ENCODE data around the gene ENAM. TPM values are rescaled to one million over a fixed set of nuclear protein-coding genes. Genes with fewer than 3 reads are reported as not detected.

ENAM gene
- total and polyA plus RNA-seq, 2 experiments from 2014 or later, result not detected

GRCh38 chr4:70676554-70677090 lies 48.1 kb downstream of the ENAM start:
- no peak overlapping the region for H3K4me3 ChIP-seq
- no peaks in the 10 kb centered on the region for H3K4me1 Mint-ChIP-seq
- TF ChIP-seq ETS1 (IDR thresholded peaks at IDR 0.05), result no peak
- H3K9me3 Mint-ChIP-seq, result no peaks in the 10 kb centered on the region
- no peaks in the 10 kb centered on the region for H3F3A ChIP-seq (replicated peaks; ENCODE audit: low read depth)
- H3K4me2 ChIP-seq, result no peak overlapping the region
- ATAC-seq (no peak), DNase-seq (ENCODE audit: low spot score) (no peak)
- H3K4me1 ChIP-seq (ENCODE audit: insufficient read depth), result no peaks in the 10 kb centered on the region
- no peak overlapping the region for H2AFZ ChIP-seq
- no peaks in the 10 kb centered on the region for H3K36me3 ChIP-seq (ENCODE audit: insufficient read depth)
- no peak overlapping the region for H3K4me3 Mint-ChIP-seq
- no peaks in the 10 kb centered on the region for H3K9me2 ChIP-seq (ENCODE audit: insufficient read depth)
- no peaks in the 10 kb centered on the region for H3K27me3 ChIP-seq (ENCODE audit: insufficient read depth)
- no peaks in the 10 kb centered on the region for H4K20me1 ChIP-seq (replicated peaks; ENCODE audit: insufficient read depth)
- H3K36me3 Mint-ChIP-seq (ENCODE audit: low read depth), result no peaks in the 10 kb centered on the region
- no peak overlapping the region for H3K27ac ChIP-seq (ENCODE audit: low read depth)
- no peak overlapping the region for H3K27ac Mint-ChIP-seq
- no peaks in the 10 kb centered on the region for H3K27me3 Mint-ChIP-seq (ENCODE audit: insufficient read depth, low read depth, poor library complexity)
- no peaks in the 10 kb centered on the region for H3K79me2 ChIP-seq (replicated peaks; ENCODE audit: insufficient read depth)

GRCh38 chr4:70678383-70678999 lies 49.9 kb downstream of the ENAM start:
- H3K4me2 ChIP-seq, result no peak overlapping the region
- no peaks in the 10 kb centered on the region for H4K20me1 ChIP-seq (replicated peaks; ENCODE audit: insufficient read depth)
- no peaks in the 10 kb centered on the region for H3K79me2 ChIP-seq (replicated peaks; ENCODE audit: insufficient read depth)
- H3K4me3 ChIP-seq, result no peak overlapping the region
- Mint-ChIP-seq H3K27ac (no peak overlapping the region), H3K27me3 (ENCODE audit: insufficient read depth, low read depth, poor library complexity) (no peaks in the 10 kb centered on the region), H3K9me3 (no peaks in the 10 kb centered on the region), H3K4me3 (no peak overlapping the region), H3K36me3 (ENCODE audit: low read depth) (no peaks in the 10 kb centered on the region), H3K4me1 (no peaks in the 10 kb centered on the region)
- no peaks in the 10 kb centered on the region for H3K9me2 ChIP-seq (ENCODE audit: insufficient read depth)
- no peak overlapping the region for H3K27ac ChIP-seq (ENCODE audit: low read depth)
- no peak overlapping the region for H2AFZ ChIP-seq
- no peak for DNase-seq (ENCODE audit: low spot score)
- ATAC-seq, result no peak
- H3K36me3 ChIP-seq (ENCODE audit: insufficient read depth), result no peaks in the 10 kb centered on the region
- H3F3A ChIP-seq (replicated peaks; ENCODE audit: low read depth), result no peaks in the 10 kb centered on the region
- no peaks in the 10 kb centered on the region for H3K4me1 ChIP-seq (ENCODE audit: insufficient read depth)
- H3K27me3 ChIP-seq (ENCODE audit: insufficient read depth), result no peaks in the 10 kb centered on the region
- no peak for TF ChIP-seq ZNF114 (CRISPR knock-in tag; IDR thresholded peaks at IDR 0.05)
- TF ChIP-seq REST (IDR thresholded peaks at IDR 0.05; ENCODE audit: unreplicated experiment), result no peak
- TF ChIP-seq JUNB (IDR thresholded peaks at IDR 0.05; ENCODE audit: unreplicated experiment), result no peak
- TF ChIP-seq EZH2 (IDR thresholded peaks at IDR 0.05; ENCODE audit: low read depth, unreplicated experiment), result no peak
- TF ChIP-seq CTCF (conservative IDR thresholded peaks at IDR 0.05; ENCODE audit: low read depth in 2 of 2), result no peak
- no peak for TF ChIP-seq POLR2AphosphoS5 (IDR thresholded peaks at IDR 0.05; ENCODE audit: low read depth)
- no peak for TF ChIP-seq EZH2phosphoT487 (IDR thresholded peaks at IDR 0.05; ENCODE audit: unreplicated experiment)
- TF ChIP-seq STAT1 (IDR thresholded peaks at IDR 0.05; ENCODE audit: unreplicated experiment), result no peak
- TF ChIP-seq NANOG (IDR thresholded peaks at IDR 0.05; ENCODE audit: borderline replicate concordance), result no peak
- no peak for TF ChIP-seq CREB1 (CRISPR knock-in tag; IDR thresholded peaks at IDR 0.05; ENCODE audit: low read depth)
